Retinal pigment epithelial cell (primary cell): ENCODE data around the gene TBCEL.

ENCODE experiments used
- DNase-seq: peaks from one replicate; pipeline ENCODE4 v3.0.0-alpha.2; 2010; ENCODE audit warnings: low read depth
- H3K4me3 ChIP-seq: 2 replicates; pipeline ENCODE4 v1.5.1; 2011; ENCODE audit warnings: mild to moderate bottlenecking, low read length, control low read depth, moderate library complexity
- TF ChIP-seq, protein P1 (sequence below): conservative IDR thresholded peaks from 2 replicates; pipeline ENCODE4 v1.5.1; 2011; ENCODE audit warnings: low read depth, low read length, control low read depth, inconsistent platforms

The TBCEL gene

GRCh38 chr11:121123496-121124069 lies 99.7 kb downstream of the TBCEL start:
- no peak overlapping the region for H3K4me3 ChIP-seq
- DNase-seq: no peak
- TF ChIP-seq, protein P1, sequence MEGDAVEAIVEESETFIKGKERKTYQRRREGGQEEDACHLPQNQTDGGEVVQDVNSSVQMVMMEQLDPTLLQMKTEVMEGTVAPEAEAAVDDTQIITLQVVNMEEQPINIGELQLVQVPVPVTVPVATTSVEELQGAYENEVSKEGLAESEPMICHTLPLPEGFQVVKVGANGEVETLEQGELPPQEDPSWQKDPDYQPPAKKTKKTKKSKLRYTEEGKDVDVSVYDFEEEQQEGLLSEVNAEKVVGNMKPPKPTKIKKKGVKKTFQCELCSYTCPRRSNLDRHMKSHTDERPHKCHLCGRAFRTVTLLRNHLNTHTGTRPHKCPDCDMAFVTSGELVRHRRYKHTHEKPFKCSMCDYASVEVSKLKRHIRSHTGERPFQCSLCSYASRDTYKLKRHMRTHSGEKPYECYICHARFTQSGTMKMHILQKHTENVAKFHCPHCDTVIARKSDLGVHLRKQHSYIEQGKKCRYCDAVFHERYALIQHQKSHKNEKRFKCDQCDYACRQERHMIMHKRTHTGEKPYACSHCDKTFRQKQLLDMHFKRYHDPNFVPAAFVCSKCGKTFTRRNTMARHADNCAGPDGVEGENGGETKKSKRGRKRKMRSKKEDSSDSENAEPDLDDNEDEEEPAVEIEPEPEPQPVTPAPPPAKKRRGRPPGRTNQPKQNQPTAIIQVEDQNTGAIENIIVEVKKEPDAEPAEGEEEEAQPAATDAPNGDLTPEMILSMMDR: no peak

GRCh38 chr11:121127809-121128208 lies 103.9 kb downstream of the TBCEL start:
- H3K4me3 ChIP-seq: no peak overlapping the region
- TF ChIP-seq, protein P1: no peak
- no peak for DNase-seq

- TF ChIP-seq, protein P1: no peak
- H3K4me3 ChIP-seq: no peak overlapping the region
These were observed 105.7 kb downstream of the TBCEL start for GRCh38 chr11:121129362-121130340.

DNA sequence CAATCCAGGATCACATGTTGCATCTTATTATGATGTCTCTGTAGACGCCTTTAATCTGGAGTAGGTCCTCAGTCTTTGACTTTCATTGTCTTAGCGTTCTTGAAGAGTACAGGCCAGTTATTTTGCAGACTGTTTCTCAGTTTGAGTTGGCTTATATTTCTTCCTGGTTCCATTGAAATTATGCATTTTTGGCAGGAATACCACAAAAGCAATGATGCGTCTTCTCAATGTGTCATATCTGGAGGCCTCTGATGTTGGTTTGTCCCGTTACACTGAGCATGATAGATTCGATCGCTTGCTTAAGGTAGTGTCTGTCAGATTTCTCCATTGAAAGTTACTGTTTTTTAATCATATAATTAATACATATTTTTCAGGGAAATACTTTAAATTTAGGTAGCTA lies 107.8 kb downstream of the TBCEL start:
- no peak for DNase-seq
- no peak overlapping the region for H3K4me3 ChIP-seq
- TF ChIP-seq, protein P1: no peak

More at GRCh38 chr11:121129362-121130340, 105.7 kb downstream of the TBCEL start:
- no peak for DNase-seq

- DNase-seq: no peak
- TF ChIP-seq, protein P1: no peak
- H3K4me3 ChIP-seq: no peak overlapping the region
These were observed 108.5 kb downstream of the TBCEL start for GRCh38 chr11:121132211-121132976.

- no peak for DNase-seq
- H3K4me3 ChIP-seq: no peak overlapping the region
- TF ChIP-seq, protein P1: no peak
These were observed 110.9 kb downstream of the TBCEL start for GRCh38 chr11:121134741-121135312.
